HG02852 (cell line): ENCODE data around the gene EPN2.

ENCODE experiments used
- ATAC-seq: cut with Tn5 transposase; IDR thresholded peaks from one replicate; pipeline ENCODE4 v1.9.1; 2021; ENCODE audit warnings: mild to moderate bottlenecking, moderate library complexity; ENCODE audit not compliant: unreplicated experiment

Gene EPN2

DNA sequence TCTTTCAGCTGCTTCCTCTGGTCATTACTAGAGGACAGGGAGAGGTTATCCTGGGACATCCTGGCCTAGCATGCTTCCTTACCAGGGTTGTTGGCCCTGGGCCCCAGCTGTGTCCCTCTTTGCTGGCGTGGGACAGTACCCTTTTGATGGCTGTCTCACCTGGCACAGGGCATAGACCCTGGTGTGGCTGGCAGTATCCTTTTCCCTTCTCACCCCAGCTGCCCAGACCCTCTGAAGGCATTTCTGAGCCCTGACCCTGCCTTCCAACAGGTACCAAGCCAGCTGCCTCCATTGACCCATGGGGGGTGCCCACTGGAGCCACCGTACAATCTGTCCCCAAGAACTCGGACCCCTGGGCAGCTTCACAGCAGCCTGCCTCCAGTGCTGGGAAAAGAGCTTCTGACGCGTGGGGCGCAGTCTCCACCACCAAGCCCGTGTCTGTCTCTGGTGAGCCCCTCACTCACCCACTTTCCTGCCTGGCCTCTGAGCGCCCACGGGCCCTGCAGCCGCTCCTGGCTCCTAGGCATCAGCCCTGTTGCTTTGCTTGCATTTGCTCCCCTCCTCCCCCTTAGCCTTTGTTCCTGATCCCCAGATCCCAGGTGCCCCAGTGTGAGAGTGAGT lies 91.4 kb downstream of the EPN2 start:
- ATAC-seq: no peak

DNA sequence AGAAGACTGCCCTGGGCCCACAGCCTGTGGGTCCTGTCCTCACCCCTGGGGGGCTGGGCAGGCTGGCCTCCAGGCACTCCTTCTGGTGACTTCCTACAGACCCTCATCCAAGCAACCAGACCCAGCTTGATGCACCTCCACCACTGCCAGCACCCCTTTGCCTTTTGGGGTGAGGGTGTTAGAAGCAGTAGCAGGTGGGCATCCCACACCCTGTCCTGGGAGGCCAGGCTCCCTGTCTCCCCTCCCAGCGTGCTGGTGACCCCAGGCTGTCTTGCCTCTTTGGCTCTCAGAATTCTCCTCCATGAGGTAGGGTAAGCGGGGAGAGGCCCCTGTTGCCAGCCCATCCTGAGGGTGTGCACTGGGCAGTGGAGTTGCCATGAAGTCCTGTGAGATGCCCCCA lies 92.0 kb downstream of the EPN2 start:
- ATAC-seq: no peak

DNA sequence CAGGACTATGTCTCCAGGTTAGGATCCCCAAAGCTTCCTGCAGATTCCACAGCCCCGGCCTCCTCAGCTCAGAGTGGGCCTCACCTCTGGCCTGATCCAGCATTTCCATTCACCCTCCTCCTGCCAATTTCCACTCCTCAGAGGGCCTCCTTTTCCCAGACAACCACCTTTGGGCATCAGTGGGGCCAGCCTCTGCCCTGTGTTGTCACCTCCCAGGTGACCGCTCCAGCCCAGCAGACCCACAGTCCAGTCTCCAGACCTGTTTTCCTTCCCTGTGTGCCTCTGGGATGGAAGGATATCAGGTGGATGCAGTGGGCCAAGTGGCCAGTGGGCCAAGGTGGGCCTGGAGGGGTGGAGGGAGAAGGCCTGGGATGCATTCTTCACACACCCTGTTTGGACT lies 92.7 kb downstream of the EPN2 start:
- ATAC-seq: no peak

DNA sequence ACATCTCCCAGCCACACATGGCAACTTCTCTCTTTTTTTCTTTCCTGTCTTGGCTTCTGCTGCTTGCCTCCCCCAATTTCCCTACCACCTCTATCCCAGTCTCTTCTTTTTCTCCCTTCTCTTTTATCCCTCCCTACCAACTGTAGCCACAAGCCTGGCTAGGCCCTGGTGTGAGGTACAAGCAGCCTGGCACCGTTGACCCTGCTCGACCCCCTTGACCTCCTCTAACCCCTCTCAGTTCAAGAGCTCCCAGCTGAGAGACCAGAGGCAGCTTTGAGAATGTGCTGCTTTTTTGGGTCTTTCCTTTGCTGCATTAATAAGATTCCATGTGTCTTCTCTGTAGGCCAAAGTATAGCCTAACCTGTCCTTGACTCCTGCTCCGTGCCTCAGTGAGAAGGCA lies 93.1 kb downstream of the EPN2 start:
- no peak for ATAC-seq

DNA sequence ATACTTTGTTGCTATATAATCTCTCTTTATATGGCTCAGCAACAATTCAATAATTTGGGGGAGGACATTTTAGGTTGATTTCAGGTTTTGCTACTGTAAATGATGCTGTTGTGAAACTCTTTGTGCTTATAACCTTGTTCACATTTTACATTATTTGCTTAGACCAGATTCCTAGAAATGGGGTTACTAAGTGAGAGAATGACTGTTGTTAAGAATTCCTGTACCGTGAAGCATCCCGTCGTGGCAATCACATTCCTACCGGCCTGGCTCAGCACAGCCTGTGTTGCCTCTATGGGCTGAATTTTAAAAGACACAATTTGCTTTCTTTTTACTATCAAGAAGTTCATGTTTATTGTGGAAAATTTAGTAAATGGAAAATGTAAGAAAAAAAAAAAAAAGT lies 94.0 kb downstream of the EPN2 start:
- ATAC-seq: no peak

DNA sequence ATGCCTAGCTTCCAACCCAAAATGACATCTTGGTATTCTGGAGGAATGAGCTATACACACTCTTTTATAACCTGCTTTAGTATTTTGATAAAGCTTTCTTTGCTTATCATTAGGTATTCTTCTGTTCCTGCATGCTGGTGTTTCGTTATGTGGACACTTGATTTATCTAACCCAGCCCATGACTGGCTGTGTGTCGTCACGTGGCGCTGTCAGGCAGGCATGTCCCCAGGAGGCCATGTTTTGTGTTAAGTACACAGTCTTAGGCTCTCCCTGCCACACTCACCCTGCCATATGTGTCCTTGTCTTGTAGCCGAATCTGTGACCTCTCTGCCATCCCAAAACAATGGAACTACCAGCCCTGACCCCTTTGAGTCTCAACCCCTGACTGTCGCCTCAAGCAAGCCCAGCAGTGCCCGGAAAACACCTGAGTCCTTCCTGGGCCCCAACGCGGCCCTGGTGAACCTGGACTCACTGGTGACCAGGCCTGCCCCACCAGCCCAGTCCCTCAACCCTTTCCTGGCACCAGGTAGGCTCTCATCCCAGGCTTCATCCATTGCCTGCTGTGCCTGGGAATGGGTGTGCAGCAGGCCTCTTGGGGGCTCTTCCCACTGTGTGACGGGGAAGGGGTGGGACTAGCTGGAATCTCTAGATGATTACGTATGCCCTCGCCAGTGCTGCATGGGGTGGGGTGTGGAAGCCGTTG lies 94.5 kb downstream of the EPN2 start:
- no peak for ATAC-seq

DNA sequence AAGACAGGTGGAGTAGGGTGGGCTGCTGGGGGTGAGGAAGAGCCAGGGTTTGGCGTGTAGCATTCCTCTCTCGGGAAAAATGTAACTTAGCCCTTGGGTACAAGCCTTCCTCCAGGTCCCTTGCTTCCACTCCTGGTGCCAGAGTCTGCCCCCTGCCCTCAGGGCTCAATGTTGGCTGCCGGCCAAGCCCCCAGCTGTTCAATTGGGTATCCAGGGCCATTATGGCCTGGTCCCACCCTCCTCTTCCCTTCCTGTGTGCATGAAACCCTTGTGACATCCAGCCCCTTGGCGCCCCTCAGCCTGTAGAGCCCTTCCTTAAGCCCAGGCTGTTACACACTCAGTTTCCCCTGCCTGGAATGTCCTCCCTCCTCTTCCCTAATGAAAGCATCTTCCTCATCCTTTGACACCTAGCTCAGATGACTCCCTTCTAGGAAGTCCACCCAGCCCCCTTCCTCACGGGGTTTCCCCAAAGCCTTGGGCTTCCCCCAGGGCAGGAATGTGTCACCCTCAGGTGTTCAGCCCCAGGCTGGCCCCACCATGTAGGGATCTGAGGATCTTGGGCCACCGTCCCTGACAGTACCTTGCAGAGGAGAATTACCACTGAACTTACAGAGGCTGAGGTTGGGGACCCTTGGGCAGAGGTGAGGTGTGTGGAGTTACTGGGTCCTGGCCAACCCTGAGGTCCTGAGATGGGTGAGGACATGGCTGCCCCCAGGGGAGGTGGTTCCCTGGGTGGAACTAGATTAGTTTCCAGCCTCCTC lies 95.4 kb downstream of the EPN2 start:
- no peak for ATAC-seq

DNA sequence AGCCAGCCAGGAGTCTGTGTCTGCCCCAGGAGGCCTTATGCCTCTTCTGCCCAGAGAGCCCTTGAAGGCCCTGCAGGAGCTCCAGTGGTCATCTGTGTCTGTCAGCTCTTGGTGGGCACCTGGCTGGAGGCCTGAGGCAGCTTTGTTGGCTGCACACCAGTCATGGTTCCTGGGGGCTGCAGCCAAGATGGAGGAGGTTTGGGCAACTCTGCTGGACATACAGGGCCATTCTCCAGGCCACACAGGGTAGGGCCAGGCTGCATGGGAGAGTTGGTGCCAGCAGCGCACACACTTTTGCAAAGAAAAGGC lies 95.9 kb downstream of the EPN2 start:
- no peak for ATAC-seq

DNA sequence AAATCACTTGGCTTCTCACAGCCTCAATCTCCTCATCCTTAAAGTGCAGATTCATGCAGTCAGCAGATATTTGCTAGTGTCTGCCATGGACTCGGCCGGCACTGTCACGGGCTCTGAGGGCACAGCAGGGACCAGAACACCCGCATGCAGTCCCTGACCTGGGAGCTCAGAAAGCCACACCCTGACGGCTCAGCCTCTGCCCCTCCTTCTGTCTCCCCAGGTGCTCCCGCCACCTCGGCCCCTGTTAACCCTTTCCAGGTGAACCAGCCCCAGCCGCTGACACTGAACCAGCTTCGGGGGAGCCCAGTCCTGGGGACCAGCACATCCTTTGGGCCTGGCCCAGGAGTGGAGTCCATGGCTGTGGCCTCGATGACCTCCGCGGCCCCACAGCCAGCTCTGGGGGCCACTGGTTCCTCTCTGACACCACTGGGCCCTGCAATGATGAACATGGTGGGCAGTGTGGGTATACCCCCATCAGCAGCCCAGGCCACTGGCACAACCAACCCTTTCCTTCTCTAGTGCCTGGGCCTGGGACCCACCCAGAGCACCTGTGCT lies 96.6 kb downstream of the EPN2 start:
- no peak for ATAC-seq

DNA sequence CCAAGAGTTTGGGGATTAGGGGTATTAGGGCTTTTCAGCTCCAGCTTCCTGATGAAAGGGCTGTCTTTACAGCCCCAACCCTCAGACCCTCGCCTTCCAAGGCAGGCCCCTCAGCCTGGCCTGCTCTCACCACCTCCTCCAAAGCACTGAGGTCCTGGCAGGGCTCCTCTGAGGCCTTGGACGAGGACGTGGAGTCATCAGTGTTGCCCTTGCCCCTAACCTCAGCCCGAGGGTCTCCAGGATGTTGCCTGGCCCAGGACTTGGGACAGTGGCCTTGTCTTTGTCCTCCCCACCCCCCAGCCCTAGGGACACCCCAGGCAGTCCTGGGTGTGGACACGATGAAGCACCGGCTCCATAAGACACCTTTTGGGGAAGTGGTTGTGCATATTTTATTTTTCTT lies 97.2 kb downstream of the EPN2 start:
- no peak for ATAC-seq

DNA sequence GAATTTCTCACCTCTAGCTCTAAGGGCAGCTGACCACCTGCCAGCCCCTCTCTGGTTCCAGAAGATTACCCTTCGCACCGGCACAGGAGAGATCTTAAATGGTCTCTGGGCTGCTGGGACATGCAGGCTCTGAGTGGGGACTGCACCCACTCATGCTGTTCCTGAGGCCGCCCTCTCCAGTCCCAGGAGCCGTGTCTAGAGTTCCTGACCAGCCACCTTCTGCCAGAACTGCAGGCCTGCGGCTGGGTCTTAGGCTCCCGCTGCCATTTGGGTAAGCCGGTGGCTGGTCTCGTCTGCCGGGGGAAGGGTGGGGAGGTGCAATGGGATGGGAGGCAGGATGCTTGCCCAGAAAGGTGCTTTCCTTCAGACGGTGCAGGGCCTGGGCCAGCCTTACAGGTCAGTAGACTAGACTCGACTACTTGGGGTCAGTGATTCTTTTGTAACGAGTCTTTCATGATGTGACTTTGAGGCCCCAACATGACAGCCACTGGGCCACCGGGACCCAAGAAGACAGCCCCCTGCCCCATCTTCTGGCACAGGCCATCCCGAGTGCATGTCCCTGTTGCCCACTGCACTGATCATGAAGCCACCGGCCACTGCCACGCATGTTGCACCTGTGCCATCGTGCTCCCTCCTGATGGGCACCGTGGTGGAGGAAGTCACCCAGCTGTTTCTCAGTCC lies 98.9 kb downstream of the EPN2 start:
- ATAC-seq: no peak

DNA sequence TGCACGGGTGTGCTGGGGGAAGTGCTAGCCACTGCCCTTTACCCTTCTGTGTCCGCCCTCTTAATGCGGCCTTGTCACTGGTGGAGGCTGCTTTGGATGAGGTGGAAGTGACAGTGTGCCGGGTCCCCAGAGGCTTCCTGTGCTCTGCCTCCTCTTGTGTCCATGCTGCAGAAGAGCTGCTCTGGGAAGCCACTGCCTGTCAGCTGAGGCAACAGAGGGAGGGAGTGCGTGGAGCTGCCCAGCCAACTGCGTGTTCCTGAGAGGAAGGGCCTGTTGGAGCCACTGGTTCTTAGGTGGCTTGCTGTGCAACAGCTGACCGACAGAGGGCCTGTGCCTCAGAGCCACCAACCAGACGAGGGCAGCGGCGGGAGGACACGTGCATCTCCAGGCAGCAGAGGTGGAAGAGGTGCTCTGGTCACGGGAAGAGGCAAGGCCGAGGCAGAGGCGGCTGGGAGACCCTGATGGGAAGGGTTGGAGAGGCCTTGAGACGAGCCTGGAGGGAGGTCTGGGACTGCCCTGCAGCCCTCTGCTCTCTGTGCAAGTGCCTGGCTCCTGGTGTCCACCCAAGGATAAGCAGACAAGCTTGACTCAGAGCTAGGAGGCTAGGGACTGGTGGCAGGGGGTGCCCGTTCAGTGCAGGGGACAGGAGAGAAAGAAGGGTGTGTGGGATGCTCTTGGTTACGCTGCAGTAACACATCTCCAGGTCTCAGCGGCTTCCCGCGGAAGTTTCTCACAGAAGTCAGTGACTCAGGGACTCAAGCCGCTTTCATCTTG lies 100.0 kb downstream of the EPN2 start:
- no peak for ATAC-seq

DNA sequence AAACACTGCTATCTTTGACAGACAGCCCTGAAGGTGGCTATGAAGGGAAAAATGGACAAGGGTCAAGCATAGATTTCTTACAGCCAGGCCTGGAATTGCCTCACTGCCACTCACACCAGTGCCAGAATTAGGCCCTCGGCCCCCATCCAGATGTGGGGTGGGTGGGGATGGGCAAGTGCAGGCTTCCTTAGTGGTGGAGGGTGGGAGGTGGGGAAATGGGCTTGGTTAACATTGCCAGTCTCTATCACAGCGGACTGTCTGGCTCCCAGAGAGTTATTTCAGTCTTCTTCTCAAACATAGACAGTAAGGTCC lies 100.5 kb downstream of the EPN2 start:
- no peak for ATAC-seq

DNA sequence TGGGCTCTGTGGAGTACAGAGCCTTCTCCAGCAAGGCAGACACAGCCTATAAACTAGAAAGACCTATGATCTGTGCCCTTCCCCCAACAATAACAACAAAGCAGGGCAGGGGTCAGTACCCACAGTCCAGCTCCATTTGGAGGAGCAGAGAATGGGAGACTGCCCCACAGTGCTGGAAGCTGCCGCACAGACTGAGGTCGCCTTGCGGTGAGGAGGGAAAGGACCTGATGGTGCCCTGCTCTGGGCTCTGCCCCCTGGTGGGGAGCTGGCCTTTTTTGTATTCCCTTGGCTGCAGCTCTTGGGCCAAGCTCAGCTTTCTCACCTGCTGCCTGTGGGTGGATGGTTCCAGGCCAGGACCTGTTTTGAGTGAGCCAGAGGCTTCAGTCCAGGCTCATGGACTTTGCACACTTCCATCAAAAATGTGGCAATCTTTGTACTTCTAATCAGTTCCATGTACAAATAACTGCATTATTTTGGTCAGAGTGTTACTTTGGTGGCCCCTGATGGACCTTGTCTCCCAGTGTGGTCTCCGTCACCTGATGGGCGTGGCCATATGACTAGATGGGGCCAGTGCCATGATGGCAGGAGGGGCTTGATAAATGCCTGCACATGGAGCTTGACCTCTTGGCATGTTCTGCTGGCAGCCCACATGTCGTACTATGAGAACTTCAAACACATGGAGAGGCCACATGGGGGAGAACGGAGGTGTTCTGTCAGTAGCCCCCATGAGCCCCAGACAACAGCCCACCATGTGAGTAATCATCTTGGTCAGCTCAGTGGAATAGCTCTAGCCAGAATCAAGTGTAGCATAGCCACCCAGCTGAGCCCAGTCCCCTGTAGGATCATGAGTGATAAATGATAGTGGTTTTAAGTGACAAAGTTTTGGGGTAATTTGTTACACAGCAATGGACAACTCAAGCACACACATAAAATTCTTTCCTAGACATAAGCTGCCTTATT lies 101.1 kb downstream of the EPN2 start:
- ATAC-seq: no peak

DNA sequence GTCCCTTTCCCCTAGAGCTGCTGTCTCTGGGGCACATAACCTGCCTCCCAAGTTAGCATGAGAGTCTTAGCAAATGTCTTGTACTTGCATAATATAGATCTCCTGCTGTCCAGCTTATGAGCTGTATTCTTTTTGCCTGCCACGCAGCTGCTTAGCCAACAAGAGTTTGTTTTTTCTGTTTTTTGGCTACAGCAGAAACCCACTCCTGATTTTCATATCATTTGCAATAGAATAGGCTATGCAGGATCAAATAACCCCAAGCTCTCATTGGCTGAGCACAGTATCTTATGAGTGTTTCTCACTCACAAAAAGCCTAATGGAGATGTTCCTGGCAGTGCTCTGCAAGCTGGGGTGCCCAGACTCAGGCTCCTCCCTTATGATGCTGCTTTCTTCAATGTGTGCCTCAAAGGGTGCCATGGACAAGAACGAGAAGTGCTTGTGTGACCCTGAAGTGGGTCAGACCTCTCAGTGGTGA lies 102.2 kb downstream of the EPN2 start:
- ATAC-seq: no peak

DNA sequence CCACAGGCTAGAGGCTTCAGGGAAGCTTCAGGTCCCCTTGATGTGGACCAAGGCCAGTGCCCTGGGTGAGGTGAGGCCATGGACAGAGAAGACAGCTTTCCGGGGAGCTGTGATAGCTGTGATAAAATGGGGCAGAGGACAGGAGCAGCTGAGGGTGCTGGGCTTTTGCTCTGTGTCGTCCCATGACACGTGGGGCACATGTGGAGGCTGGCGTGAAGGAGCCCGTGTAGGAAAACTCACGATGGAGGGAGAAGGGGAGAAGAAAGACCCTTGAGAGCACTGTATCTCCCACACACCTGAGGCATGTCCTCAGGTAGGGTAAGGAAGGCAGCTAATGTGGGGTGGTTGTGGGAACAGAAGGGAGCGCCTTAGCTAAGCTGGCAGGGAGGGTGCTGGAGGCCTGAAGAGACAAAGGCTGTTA lies 104.1 kb downstream of the EPN2 start:
- no peak for ATAC-seq

DNA sequence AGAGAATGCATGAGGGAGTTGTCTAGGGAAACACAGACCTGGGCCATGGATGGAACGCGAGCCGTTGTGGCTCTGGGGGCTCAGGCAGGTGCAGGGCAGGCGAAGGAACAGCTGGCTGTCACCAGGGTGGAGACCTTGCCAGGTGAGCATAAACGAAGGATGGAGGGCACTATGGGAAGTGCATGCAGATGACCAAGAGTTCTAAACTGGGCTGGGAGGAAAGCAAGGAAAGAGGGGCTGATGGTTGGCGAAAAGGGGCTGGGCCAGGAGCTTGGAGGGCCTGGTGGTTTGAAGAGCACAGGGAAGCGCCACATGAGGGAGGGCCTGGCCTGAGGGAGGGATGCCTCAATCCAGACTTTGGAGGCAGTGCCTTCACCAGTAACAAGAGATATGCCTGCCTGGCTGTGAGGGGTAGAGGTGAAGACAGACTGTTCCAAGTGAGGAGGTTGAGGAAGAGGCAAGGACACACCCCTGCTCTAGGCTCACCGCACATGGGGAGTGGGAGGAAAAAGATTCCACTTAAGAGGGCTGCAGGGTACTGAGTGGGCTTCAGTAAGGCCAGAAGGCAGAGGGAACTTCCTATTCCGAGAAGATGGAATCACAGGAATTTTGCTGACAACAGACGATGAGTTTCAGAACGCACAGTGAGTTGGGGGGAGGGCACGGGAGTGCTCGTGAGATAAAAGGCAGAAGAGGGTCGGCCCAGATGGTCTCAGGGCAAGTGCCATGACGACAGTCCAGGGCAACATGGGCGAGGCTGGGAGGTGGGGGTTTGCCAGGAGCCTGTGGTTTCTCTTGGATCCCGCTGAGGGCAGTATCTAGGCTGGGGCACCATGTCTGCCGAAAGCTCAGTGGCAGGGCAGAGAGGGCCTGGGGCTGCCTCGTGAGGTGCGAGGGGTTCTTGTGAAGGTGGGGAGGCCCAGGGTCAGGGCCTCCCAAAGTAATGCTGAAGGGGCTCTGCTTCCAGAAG lies 104.8 kb downstream of the EPN2 start:
- no peak for ATAC-seq

DNA sequence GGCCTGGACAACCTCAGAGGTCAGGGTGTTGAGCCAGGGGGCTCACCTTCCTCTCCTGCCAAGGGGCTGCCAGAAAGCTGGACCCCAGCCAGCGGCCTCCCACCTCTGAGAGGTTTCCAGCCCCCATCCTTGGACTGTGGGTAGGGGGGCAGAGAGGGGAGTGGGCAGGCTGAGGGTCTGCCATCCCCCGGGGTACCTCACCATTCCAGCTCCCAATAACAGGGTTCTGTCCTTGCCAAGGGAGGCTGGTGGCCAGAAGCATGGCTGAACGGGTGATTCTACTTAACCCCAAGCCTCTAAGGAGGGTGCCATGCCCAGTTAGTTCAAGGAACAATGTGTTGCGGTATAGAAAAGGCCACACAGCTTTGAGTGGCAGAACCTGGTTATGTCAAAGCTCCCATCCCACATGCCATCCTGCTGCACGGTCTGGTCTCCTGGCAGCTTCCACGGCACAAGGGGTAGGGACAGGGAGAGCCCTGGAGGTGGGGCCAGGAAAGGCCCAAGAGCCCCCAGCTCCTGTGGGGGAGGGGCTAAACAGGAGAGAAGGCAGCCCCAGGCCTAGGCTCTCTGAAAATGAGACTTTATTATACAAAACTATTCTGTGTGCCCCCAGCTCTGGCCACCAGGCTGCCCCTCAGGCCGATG lies 105.6 kb downstream of the EPN2 start:
- no peak for ATAC-seq
